Transverse colon (tissue), 3 donors: ENCODE results near the gene INO80D.

ENCODE experiments used
- CTCF ChIP-seq, 5 experiments: fragments of 200-600 bp in 3 of 5; fragments of 450-650 bp in 2 of 5; sonication (generic) in 3 of 5; IDR thresholded peaks; 1 replicate in 2 of 5; 2 replicates in 3 of 5; pipeline ENCODE4 v1.5.1; 2016 to 2017; ENCODE audit warnings: antibody characterized with exemption in 5 of 5, inconsistent platforms in 3 of 5, mild to moderate bottlenecking in 2 of 5, moderate library complexity in 1 of 5
- POLR2A ChIP-seq: fragments of 450-650 bp; IDR thresholded peaks from one replicate; pipeline ENCODE4 v1.6.1; 2016; ENCODE audit warnings: antibody characterized with exemption, mild to moderate bottlenecking, moderate library complexity

- TF ChIP-seq POLR2A = no peak
- TF ChIP-seq CTCF (IDR thresholded peaks at IDR 0.05) = no peak
These were observed 41.7 kb upstream of the INO80D start for GRCh38 chr2:206127656-206128055.
